ENCODE data around the gene FHL3. TPM values are rescaled to one million over a fixed set of nuclear protein-coding genes. Genes with fewer than 3 reads are reported as not detected.

The FHL3 gene
- total RNA-seq, 1 donor from 2014 or later = 20.0 TPM

DNA sequence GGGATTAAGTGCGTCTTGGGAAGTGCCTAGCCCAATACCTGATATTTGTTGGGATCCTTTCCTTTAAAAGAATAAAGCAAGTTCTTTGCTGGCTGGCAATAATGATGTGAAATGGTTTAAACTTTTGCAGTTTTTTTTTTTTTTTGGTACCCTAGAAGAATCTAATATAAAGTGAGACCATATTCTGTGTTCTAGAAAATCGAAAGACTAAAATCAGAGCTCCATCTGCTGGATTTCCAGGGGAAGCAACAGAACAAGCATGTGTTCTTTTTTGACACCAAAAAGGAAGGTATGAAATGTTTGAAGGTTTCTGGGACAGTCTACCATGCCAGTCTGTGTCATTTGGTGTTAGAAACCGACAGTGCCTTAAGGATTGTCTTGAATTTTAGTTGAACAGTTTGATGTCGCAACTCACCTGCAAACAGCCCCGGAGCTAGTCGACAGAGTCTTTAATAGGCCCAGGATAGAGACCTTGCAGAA lies 13.6 kb upstream of the FHL3 start:
- DNase-seq = no peak

DNA sequence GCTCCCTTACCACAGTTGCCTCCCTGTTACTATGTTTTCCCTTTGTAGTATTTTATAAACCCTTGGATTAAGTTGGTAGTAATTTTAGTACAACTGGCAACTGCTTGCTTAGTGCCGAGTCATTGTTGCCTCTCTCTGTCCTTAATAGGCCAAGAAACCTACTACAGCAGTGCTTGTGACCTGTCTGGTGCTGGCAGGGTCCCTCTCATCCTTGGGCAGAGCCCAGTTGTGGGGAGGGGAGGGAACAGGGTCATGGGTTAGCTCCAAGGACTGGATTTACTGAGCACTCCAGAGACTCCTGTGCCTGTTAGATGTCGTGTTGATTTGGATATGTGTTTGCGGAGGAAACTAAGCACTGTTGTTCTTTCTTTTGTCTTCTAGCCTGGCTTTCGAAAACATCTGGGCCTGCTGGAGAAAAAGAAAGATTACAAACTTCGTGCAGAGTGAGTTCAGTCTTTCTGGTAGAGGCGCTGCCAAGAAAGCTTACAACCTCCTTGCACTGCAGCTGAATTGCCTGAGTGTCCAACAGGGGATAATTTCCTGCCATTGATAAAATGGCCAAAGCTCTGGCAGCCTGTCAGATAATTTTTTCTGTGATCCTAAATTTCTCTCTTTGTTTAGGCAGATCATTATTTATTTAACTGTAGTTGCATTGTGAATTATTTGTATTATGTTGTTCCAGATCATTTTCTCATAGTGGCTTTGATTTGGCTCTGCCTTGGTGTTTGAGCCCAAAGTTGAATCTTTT lies 10.8 kb upstream of the FHL3 start:
- Mint-ChIP-seq H3K9me3 (ENCODE audit: unreplicated experiment) (peaks cover 3% of the 10 kb centered on the region), H3K27ac (ENCODE audit: unreplicated experiment) (no peak overlapping the region), H3K4me1 (ENCODE audit: low read depth, unreplicated experiment) (peaks cover 6% of the 10 kb centered on the region), H3K27me3 (ENCODE audit: unreplicated experiment) (peaks cover 9% of the 10 kb centered on the region), H3K36me3 (ENCODE audit: unreplicated experiment) (no peaks in the 10 kb centered on the region), H3K4me3 (ENCODE audit: unreplicated experiment) (no peak overlapping the region)
- no peak for DNase-seq
- TF ChIP-seq CTCF (IDR thresholded peaks at IDR 0.05; ENCODE audit: partially characterized antibody, unreplicated experiment) = no peak

More for the DNA sequence above, 13.6 kb upstream of the FHL3 start:
- H3K36me3 Mint-ChIP-seq (ENCODE audit: unreplicated experiment) = no peaks in the 10 kb centered on the region
- H3K27ac Mint-ChIP-seq (ENCODE audit: unreplicated experiment) = no peak overlapping the region
- no peak overlapping the region for H3K4me3 Mint-ChIP-seq (ENCODE audit: unreplicated experiment)
- peaks cover 2% of the 10 kb centered on the region for H3K4me1 Mint-ChIP-seq (ENCODE audit: low read depth, unreplicated experiment)
- H3K27me3 Mint-ChIP-seq (ENCODE audit: unreplicated experiment) = no peaks in the 10 kb centered on the region
- peaks cover 3% of the 10 kb centered on the region for H3K9me3 Mint-ChIP-seq (ENCODE audit: unreplicated experiment)
- TF ChIP-seq CTCF (IDR thresholded peaks at IDR 0.05; ENCODE audit: partially characterized antibody, unreplicated experiment) = peak; percentile 41

DNA sequence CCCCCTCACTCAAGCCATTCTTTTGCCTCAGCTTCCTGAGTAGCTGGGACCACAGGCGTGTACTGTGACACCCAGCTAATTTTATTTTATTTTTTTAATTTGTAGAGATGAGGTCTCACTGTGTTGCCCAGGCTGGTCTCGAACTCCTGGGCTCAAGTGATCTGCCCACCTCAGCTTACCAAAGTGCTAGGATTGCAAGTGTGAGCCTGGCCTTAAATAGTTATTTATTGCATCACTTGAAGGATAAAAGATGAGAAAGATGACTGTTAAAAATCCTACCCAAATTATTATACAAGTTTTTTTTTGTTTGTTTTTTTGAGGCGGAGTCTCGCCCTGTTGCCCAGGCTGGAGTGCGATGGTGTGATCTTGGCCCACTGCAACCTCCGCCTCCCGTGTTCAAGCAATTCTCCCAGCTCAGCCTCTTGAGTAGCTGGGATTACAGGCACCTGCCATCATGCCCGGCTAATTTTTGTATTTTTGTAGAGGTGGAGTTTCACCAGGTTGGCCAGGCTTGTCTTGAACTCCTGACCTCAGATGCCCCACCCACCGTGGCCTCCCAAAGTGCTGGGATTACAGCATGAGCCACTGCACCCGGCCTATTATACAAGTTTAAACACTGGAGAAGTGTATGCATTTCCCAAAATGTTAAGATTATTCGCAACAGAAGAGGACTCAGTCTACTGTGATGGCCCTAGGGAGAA lies 9.6 kb upstream of the FHL3 start:
- Mint-ChIP-seq H3K27ac (ENCODE audit: unreplicated experiment) (no peak overlapping the region), H3K9me3 (ENCODE audit: unreplicated experiment) (no peaks in the 10 kb centered on the region), H3K36me3 (ENCODE audit: unreplicated experiment) (no peaks in the 10 kb centered on the region), H3K4me3 (ENCODE audit: unreplicated experiment) (no peak overlapping the region), H3K4me1 (ENCODE audit: low read depth, unreplicated experiment) (peaks cover 6% of the 10 kb centered on the region), H3K27me3 (ENCODE audit: unreplicated experiment) (peaks cover 9% of the 10 kb centered on the region)
- DNase-seq = no peak
- TF ChIP-seq CTCF (IDR thresholded peaks at IDR 0.05; ENCODE audit: partially characterized antibody, unreplicated experiment) = no peak

- Mint-ChIP-seq H3K27me3 (ENCODE audit: unreplicated experiment) (peaks cover 9% of the 10 kb centered on the region), H3K36me3 (ENCODE audit: unreplicated experiment) (no peaks in the 10 kb centered on the region), H3K9me3 (ENCODE audit: unreplicated experiment) (no peaks in the 10 kb centered on the region), H3K4me3 (ENCODE audit: unreplicated experiment) (peak overlapping the region; percentile 99), H3K4me1 (ENCODE audit: low read depth, unreplicated experiment) (peaks cover 6% of the 10 kb centered on the region), H3K27ac (ENCODE audit: unreplicated experiment) (peak overlapping the region; percentile 33)
- TF ChIP-seq CTCF (IDR thresholded peaks at IDR 0.05; ENCODE audit: partially characterized antibody, unreplicated experiment) = no peak
- no peak for DNase-seq
Observed at GRCh38 chr1:38014171-38014570, 8.9 kb upstream of the FHL3 start.

DNA sequence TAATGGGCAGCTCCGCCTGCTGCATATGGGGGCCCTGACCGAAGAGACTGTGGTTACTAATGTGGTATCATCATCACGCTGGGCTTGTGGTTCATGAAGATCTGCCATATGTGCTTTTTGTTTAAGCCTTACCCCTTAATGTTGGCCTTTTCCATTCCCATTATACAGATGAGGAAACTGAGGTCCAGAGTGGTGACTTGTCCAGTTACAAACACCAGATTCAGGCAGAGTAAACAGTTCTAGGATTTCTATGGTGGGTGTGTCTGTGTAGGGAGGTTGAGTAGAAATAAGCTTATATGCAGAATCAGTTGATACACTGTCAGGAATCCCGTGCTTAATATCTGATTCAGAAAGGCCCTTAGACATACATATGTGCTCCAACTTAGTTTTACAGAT lies 7.9 kb upstream of the FHL3 start:
- Mint-ChIP-seq H3K4me1 (ENCODE audit: low read depth, unreplicated experiment) (peaks cover 6% of the 10 kb centered on the region), H3K27me3 (ENCODE audit: unreplicated experiment) (peaks cover 9% of the 10 kb centered on the region), H3K4me3 (ENCODE audit: unreplicated experiment) (peak overlapping the region; percentile 99), H3K9me3 (ENCODE audit: unreplicated experiment) (no peaks in the 10 kb centered on the region), H3K36me3 (ENCODE audit: unreplicated experiment) (no peaks in the 10 kb centered on the region), H3K27ac (ENCODE audit: unreplicated experiment) (peak overlapping the region; percentile 99)
- no peak for TF ChIP-seq CTCF (IDR thresholded peaks at IDR 0.05; ENCODE audit: partially characterized antibody, unreplicated experiment)
- no peak for DNase-seq
